T-cell (primary cell): ENCODE measurements around the gene HERC4. TPM values are rescaled to one million over a fixed set of nuclear protein-coding genes. Genes with fewer than 3 reads are reported as not detected.

Experiments
- ATAC-seq, 4 experiments: fragments of 200-7000 bp in 3 of 4; fragments of 150-1000 bp in 1 of 4; cut with Tn5 transposase; replicated peaks in 1 of 4; 1 replicate in 3 of 4; 2 replicates in 1 of 4; pipeline ENCODE4 v1.10.0; 2021; ENCODE audit warnings: moderate library complexity in 3 of 4, mild to moderate bottlenecking in 2 of 4, moderate number of reproducible peaks in 1 of 4
- CTCF ChIA-PET, 2 donors: fragments of 300-600 bp; sonication (Branson Sonifier 250); formaldehyde crosslinking; loops; one replicate each; lab custom pipeline; 2022; ENCODE audit warnings: antibody characterized with exemption in 2 of 2; lab: Charles Lee
- POLR2A ChIA-PET, 2 donors: fragments of 300-600 bp; sonication (Branson Sonifier 250); formaldehyde crosslinking; loops; one replicate each; lab custom pipeline; 2022; ENCODE audit warnings: antibody characterized with exemption in 2 of 2; lab: Charles Lee
- DNase-seq, 35 experiments: peaks; one replicate each; pipeline versions ENCODE4 v3.0.0 to v3.0.0-alpha.2; 2013 to 2023
- H3K27ac ChIP-seq: one replicate; pipeline ENCODE4 v1.5.1; 2013; ENCODE audit warnings: low read length
- H3K27me3 ChIP-seq, 2 experiments: replicated peaks in 1 of 2; 1 replicate in 1 of 2; 2 replicates in 1 of 2; pipeline versions ENCODE4 v1.6.1 to v1.7.0; 2013; ENCODE audit warnings: low read length in 1 of 2, mixed read lengths in 1 of 2; ENCODE audit not compliant: control insufficient read depth in 2 of 2, insufficient read depth in 2 of 2; ENCODE audit errors: extremely low read depth in 1 of 2
- H3K36me3 ChIP-seq, 2 donors: 1 replicate in 1 of 2; 2 replicates in 1 of 2; pipeline versions ENCODE4 v1.6.1 to v1.7.0; 2013; ENCODE audit warnings: low read length in 1 of 2; ENCODE audit not compliant: control insufficient read depth in 2 of 2, insufficient read depth in 1 of 2; ENCODE audit errors: extremely low read depth in 1 of 2
- H3K4me1 ChIP-seq, 2 experiments: 1 replicate in 1 of 2; 2 replicates in 1 of 2; pipeline versions ENCODE4 v1.6.1 to v1.7.0; 2013; ENCODE audit warnings: low read length in 2 of 2, mixed read lengths in 1 of 2; ENCODE audit not compliant: insufficient read depth in 2 of 2, control insufficient read depth in 1 of 2; ENCODE audit errors: extremely low read depth in 1 of 2
- H3K4me3 ChIP-seq, 2 donors: 1 replicate in 1 of 2; 2 replicates in 1 of 2; pipeline versions ENCODE4 v1.5.1 to v1.7.0; 2013; ENCODE audit warnings: mild to moderate bottlenecking in 2 of 2, low read length in 1 of 2, moderate library complexity in 1 of 2; ENCODE audit not compliant: control insufficient read depth in 1 of 2; ENCODE audit errors: extremely low read depth in 1 of 2
- H3K9me3 ChIP-seq: 2 replicates; pipeline ENCODE4 v1.7.0; 2013
- H3K27ac Mint-ChIP-seq, 2 donors: one replicate each; pipeline ENCODE4 v1.8.0; 2020 to 2021; ENCODE audit warnings: mild to moderate bottlenecking in 2 of 2, mixed read lengths in 2 of 2
- H3K27me3 Mint-ChIP-seq, 2 donors: one replicate each; pipeline ENCODE4 v1.8.0; 2021 to 2022; ENCODE audit warnings: mixed read lengths in 2 of 2
- H3K36me3 Mint-ChIP-seq: one replicate; pipeline ENCODE4 v1.8.0; 2021; ENCODE audit warnings: mixed read lengths
- H3K4me1 Mint-ChIP-seq, 3 donors: one replicate each; pipeline ENCODE4 v1.8.0; 2020 to 2022; ENCODE audit warnings: mixed read lengths in 3 of 3, mild to moderate bottlenecking in 1 of 3
- H3K4me3 Mint-ChIP-seq, 3 donors: one replicate each; pipeline ENCODE4 v1.8.0; 2020 to 2022; ENCODE audit warnings: mild to moderate bottlenecking in 3 of 3, mixed read lengths in 3 of 3, moderate library complexity in 3 of 3
- H3K9me3 Mint-ChIP-seq, 3 donors: one replicate each; pipeline ENCODE4 v1.8.0; 2020 to 2022; ENCODE audit warnings: mixed read lengths in 3 of 3
- WGBS: methylation state at CpG from one replicate; pipeline ENCODE4 v1.1.5; 2013; ENCODE audit warnings: missing lambda C conversion rate; ENCODE audit not compliant: insufficient coverage; 5-methylcytosine and 5-hydroxymethylcytosine counted together
- total RNA-seq, 35 experiments: library from RNA in 6 of 35; stranded (reverse) in 6 of 35; fragments of 120-200 nt in 1 of 35; gene quantifications; one replicate each; pipeline versions ENCODE4 v1.2.1 to v1.2.4 and lab custom pipeline; 2013 to 2026

HERC4 gene
- total RNA-seq, 5 donors from 2014 or later (not counting 1 experiment from before 2014, with no cell fraction given), result 63.0 to 81.6 (median 77.5) TPM

GRCh38 chr10:67933199-67933598 is 141.9 kb downstream of the HERC4 start:
- H3K36me3 Mint-ChIP-seq, result peaks cover 42% of the 10 kb centered on the region
- Histone ChIP-seq H3K36me3 (peaks cover 14 to 59% of the 10 kb centered on the region in 2 donors), H3K9me3 (no peaks in the 10 kb centered on the region), H3K4me1 (no peaks in the 10 kb centered on the region), H3K27me3 (no peaks in the 10 kb centered on the region), H3K27ac (no peak overlapping the region), H3K4me3 (no peak overlapping the region)
- ATAC-seq (no peak), DNase-seq (no peak)
- no peak overlapping the region for H3K4me3 Mint-ChIP-seq
- ChIA-PET CTCF (interaction anchor here in 1 of 2 donors (0.9 kb wide), 1 partner anchor 24 kb away, joined by 4 read pairs; no protein-coding TSS in a partner anchor), POLR2A (no interaction called here)
- no peaks in the 10 kb centered on the region for H3K27me3 Mint-ChIP-seq
- H3K27ac Mint-ChIP-seq, result peak overlapping the region in 1 of 2 donors; percentile 44
- no CpG with 5 or more reads among the region's 2 CpGs for WGBS
- H3K4me1 Mint-ChIP-seq, result no peaks in the 10 kb centered on the region
- no peaks in the 10 kb centered on the region for H3K9me3 Mint-ChIP-seq

- POLR2A ChIA-PET, result no interaction called here
- WGBS, result no CpG with 5 or more reads among the region's 1 CpG
- H3K36me3 Mint-ChIP-seq, result peaks cover 38% of the 10 kb centered on the region
Observed at GRCh38 chr10:67926951-67927350, 148.1 kb downstream of the HERC4 start.

GRCh38 chr10:67925449-67926005 is 149.6 kb downstream of the HERC4 start:
- ChIA-PET POLR2A (interaction anchor here in 1 of 2 donors (0.6 kb wide), 1 partner anchor 983 kb away, joined by 17 read pairs; no protein-coding TSS in a partner anchor), CTCF (interaction anchor here in 1 of 2 donors (0.6 kb wide), 2 partner anchors 13 to 232 kb away, joined by 3 read pairs; no protein-coding TSS in a partner anchor)
- no peak overlapping the region for H3K27ac Mint-ChIP-seq
- DNase-seq (no peak), ATAC-seq (no peak)
- H3K27ac ChIP-seq, result no peak overlapping the region
- no peaks in the 10 kb centered on the region for H3K4me1 ChIP-seq
- H3K4me1 Mint-ChIP-seq, result no peaks in the 10 kb centered on the region
- peaks cover 4 to 52% of the 10 kb centered on the region in 2 donors for H3K36me3 ChIP-seq
- H3K4me3 Mint-ChIP-seq, result no peak overlapping the region
- H3K36me3 Mint-ChIP-seq, result peaks cover 33% of the 10 kb centered on the region
- H3K27me3 Mint-ChIP-seq, result no peaks in the 10 kb centered on the region
- WGBS, result no CpG with 5 or more reads among the region's 1 CpG
- no peaks in the 10 kb centered on the region for H3K9me3 Mint-ChIP-seq
- H3K9me3 ChIP-seq, result no peaks in the 10 kb centered on the region
- no peaks in the 10 kb centered on the region for H3K27me3 ChIP-seq
- no peak overlapping the region for H3K4me3 ChIP-seq

More at GRCh38 chr10:67926951-67927350, 148.1 kb downstream of the HERC4 start:
- Histone ChIP-seq H3K4me1 (no peaks in the 10 kb centered on the region), H3K36me3 (peaks cover 7 to 55% of the 10 kb centered on the region in 2 donors), H3K9me3 (no peaks in the 10 kb centered on the region), H3K4me3 (no peak overlapping the region), H3K27me3 (no peaks in the 10 kb centered on the region), H3K27ac (no peak overlapping the region)
- H3K27ac Mint-ChIP-seq, result peak overlapping the region in 1 of 2 donors; percentile 15
- no peaks in the 10 kb centered on the region for H3K27me3 Mint-ChIP-seq
- no peaks in the 10 kb centered on the region for H3K4me1 Mint-ChIP-seq
- DNase-seq (no peak), ATAC-seq (no peak)
- H3K4me3 Mint-ChIP-seq, result no peak overlapping the region
- CTCF ChIA-PET, result no interaction called here
- no peaks in the 10 kb centered on the region for H3K9me3 Mint-ChIP-seq

GRCh38 chr10:67924136-67924535 is 150.9 kb downstream of the HERC4 start:
- no peaks in the 10 kb centered on the region for H3K27me3 Mint-ChIP-seq
- DNase-seq (no peak), ATAC-seq (no peak)
- no peaks in the 10 kb centered on the region for H3K4me1 ChIP-seq
- no peak overlapping the region for H3K4me3 ChIP-seq
- no peaks in the 10 kb centered on the region for H3K9me3 Mint-ChIP-seq
- ChIA-PET POLR2A (no interaction called here), CTCF (no interaction called here)
- H3K36me3 ChIP-seq, result peaks cover 4 to 42% of the 10 kb centered on the region in 2 donors
- no peaks in the 10 kb centered on the region for H3K27me3 ChIP-seq
- no peak overlapping the region for H3K27ac Mint-ChIP-seq
- peaks cover 31% of the 10 kb centered on the region for H3K36me3 Mint-ChIP-seq
- H3K9me3 ChIP-seq, result no peaks in the 10 kb centered on the region
- no CpG with 5 or more reads among the region's 3 CpGs for WGBS
- no peak overlapping the region for H3K27ac ChIP-seq
- no peaks in the 10 kb centered on the region for H3K4me1 Mint-ChIP-seq
- no peak overlapping the region for H3K4me3 Mint-ChIP-seq

GRCh38 chr10:67923551-67923950 is 151.5 kb downstream of the HERC4 start:
- WGBS, result no CpG with 5 or more reads among the region's 5 CpGs
- H3K36me3 ChIP-seq, result peaks cover 4 to 44% of the 10 kb centered on the region in 2 donors
- Mint-ChIP-seq H3K36me3 (peaks cover 33% of the 10 kb centered on the region), H3K4me1 (no peaks in the 10 kb centered on the region), H3K4me3 (no peak overlapping the region), H3K27ac (peak overlapping the region in 1 of 2 donors; percentile 34), H3K27me3 (no peaks in the 10 kb centered on the region), H3K9me3 (no peaks in the 10 kb centered on the region)
- DNase-seq (no peak), ATAC-seq (no peak)
- H3K27me3 ChIP-seq, result no peaks in the 10 kb centered on the region
- POLR2A ChIA-PET, result no interaction called here
- no peaks in the 10 kb centered on the region for H3K4me1 ChIP-seq
- no peak overlapping the region for H3K27ac ChIP-seq
- H3K9me3 ChIP-seq, result no peaks in the 10 kb centered on the region
- CTCF ChIA-PET, result no interaction called here
- no peak overlapping the region for H3K4me3 ChIP-seq

- Histone ChIP-seq H3K27me3 (no peaks in the 10 kb centered on the region), H3K4me3 (no peak overlapping the region), H3K27ac (no peak overlapping the region), H3K9me3 (no peaks in the 10 kb centered on the region), H3K4me1 (no peaks in the 10 kb centered on the region), H3K36me3 (peaks cover 4 to 48% of the 10 kb centered on the region in 2 donors)
- DNase-seq, result no peak
- ChIA-PET POLR2A (no interaction called here), CTCF (no interaction called here)
- H3K4me3 Mint-ChIP-seq, result no peak overlapping the region
- WGBS, result no CpG with 5 or more reads among the region's 1 CpG
- H3K27ac Mint-ChIP-seq, result peak overlapping the region; percentile 0 to 29
- no peaks in the 10 kb centered on the region for H3K9me3 Mint-ChIP-seq
- peaks cover 4 to 6% (median 5%) of the 10 kb centered on the region in 3 donors for H3K4me1 Mint-ChIP-seq
- peaks cover 29% of the 10 kb centered on the region for H3K36me3 Mint-ChIP-seq
- no peaks in the 10 kb centered on the region for H3K27me3 Mint-ChIP-seq
- ATAC-seq, result no peak
Observed at GRCh38 chr10:67921065-67921464, 154.0 kb downstream of the HERC4 start.
